ENCODE data around the gene MAVS. TPM values are rescaled to one million over a fixed set of nuclear protein-coding genes. Genes with fewer than 3 reads are reported as not detected.
"Not testable (repeated sequence)": the region's sequence is repeated elsewhere in the genome, so short reads cannot be mapped to it uniquely, and the experiment has no call there.

The MAVS gene
- total and polyA plus RNA-seq, 4 experiments from 2014 or later = 1.2 to 49.3 (median 26.8) TPM

DNA sequence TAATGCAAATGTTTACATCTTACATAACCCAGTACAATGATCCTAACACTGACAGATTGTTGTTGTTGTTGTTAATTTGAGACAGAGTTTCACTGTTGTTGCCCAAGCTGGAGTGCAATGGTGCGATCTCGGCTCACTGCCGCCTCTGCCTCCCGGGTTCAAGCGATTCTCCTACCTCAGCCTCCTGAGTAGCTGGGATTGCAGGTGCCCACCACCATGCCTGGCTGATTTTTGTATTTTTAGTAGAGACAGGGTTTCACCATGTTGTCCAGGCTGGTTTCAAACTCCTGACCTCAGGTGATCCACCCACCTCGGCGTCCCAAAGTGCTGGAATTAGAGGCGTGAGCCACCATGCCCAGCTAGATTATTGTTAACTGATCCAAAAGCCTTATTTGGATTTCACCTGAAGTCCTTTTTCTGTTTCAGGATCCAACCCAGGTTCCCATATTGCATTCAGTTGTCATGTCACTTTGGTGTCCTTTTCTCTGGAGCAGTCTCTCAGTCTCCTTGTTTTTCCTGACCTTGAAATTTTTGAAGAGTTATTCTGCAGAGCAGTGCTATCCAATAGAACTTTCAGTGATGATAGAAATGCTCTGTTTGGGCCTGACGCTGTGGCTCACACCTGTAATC, 2.5 kb upstream of the MAVS start:
- H3K27me3 ChIP-seq (ENCODE audit: insufficient read depth, low read length); H3K4me3 ChIP-seq (ENCODE audit: low read length in 2 of 2); H3K27ac ChIP-seq (ENCODE audit: low read depth, low read length); H3K36me3 ChIP-seq (ENCODE audit: insufficient read depth, low read length); DNase-seq; H3K36me3 Mint-ChIP-seq; H3K9me3 Mint-ChIP-seq; H3K9me3 ChIP-seq (ENCODE audit: control insufficient read depth in 1 of 2, low read length in 2 of 2); intact Hi-C loops (cut with micrococcal nuclease); H3K27me3 Mint-ChIP-seq: not testable (repeated sequence)
- peaks cover 27% of the 10 kb centered on the region for H3K4me1 ChIP-seq (ENCODE audit: insufficient read depth, low read length)
- Mint-ChIP-seq H3K4me1 (peaks cover 16 to 31% (median 19%) of the 10 kb centered on the region in 4 donors), H3K4me3 (peak overlapping the region in 1 of 8 donors; percentile 39), H3K27ac (peak overlapping the region in 1 of 7 donors; percentile 25)
- POLR2A ChIA-PET (ENCODE audit: partially characterized antibody) = interaction anchor here (0.6 to 1.8 kb wide), 2 partner anchors 9 to 24 kb away, joined by 3 to 7 read pairs; partner anchors contain the start of gene AP5S1
- CTCF ChIA-PET (ENCODE audit: partially characterized antibody) = interaction anchor here (0.9 to 2.5 kb wide), 5 partner anchors 9 to 68 kb away, joined by 3 to 9 read pairs (median 4); partner anchors contain the start of gene AP5S1

DNA sequence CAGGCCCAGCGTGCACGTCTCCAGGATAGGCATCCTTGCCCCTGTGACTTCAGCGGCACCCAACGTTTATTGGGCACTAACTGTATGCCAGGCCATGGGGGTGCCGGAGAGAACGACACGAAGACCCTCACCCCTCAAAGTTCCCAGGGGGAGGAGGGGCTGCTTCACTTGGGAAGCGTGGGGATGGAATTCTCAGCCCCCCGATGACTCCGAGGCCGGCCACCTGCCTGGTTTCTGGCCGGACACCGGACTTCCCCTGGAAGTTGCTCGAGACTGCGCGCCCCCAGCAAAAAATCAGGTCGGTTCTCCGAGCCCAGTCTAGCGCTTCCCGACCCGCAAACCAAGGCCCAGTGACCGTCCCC, 275 bp upstream of the MAVS start:
- no peaks in the 10 kb centered on the region for H3K27me3 ChIP-seq (ENCODE audit: insufficient read depth, low read length)
- H3K9me3 ChIP-seq (ENCODE audit: control insufficient read depth in 1 of 2, low read length in 2 of 2) = no peaks in the 10 kb centered on the region
- DNase-seq = peak in 2 of 5 donors; percentile 8 to 58
- peak overlapping the region; percentile 85 for H3K27ac ChIP-seq (ENCODE audit: low read depth, low read length)
- Mint-ChIP-seq H3K4me1 (peaks cover 20 to 38% (median 25%) of the 10 kb centered on the region in 4 donors), H3K27ac (peak overlapping the region; percentile 78 to 97 (median 92)), H3K9me3 (no peaks in the 10 kb centered on the region), H3K36me3 (no peaks in the 10 kb centered on the region), H3K27me3 (no peaks in the 10 kb centered on the region), H3K4me3 (peak overlapping the region; percentile 79 to 93 (median 92))
- ChIA-PET POLR2A (ENCODE audit: partially characterized antibody) (interaction anchor here (2.1 kb wide), 1 partner anchor 60 kb away, joined by 10 read pairs; the partner anchor contains the start of gene CENPB), CTCF (ENCODE audit: partially characterized antibody) (interaction anchor here (1.5 to 2.0 kb wide), 2 partner anchors 9 to 60 kb away, joined by 5 to 9 read pairs; partner anchors contain the start of gene CENPB)
- intact Hi-C loops (cut with micrococcal nuclease) = loop anchor here (1.0 to 2.0 kb wide), 3 partner anchors 26 to 60 kb away; partner anchors contain the start of genes AP5S1, CENPB and PANK2
- H3K4me1 ChIP-seq (ENCODE audit: insufficient read depth, low read length) = peaks cover 27% of the 10 kb centered on the region
- H3K36me3 ChIP-seq (ENCODE audit: insufficient read depth, low read length) = no peaks in the 10 kb centered on the region
- peak overlapping the region; percentile 45 to 92 for H3K4me3 ChIP-seq (ENCODE audit: low read length in 2 of 2)

DNA sequence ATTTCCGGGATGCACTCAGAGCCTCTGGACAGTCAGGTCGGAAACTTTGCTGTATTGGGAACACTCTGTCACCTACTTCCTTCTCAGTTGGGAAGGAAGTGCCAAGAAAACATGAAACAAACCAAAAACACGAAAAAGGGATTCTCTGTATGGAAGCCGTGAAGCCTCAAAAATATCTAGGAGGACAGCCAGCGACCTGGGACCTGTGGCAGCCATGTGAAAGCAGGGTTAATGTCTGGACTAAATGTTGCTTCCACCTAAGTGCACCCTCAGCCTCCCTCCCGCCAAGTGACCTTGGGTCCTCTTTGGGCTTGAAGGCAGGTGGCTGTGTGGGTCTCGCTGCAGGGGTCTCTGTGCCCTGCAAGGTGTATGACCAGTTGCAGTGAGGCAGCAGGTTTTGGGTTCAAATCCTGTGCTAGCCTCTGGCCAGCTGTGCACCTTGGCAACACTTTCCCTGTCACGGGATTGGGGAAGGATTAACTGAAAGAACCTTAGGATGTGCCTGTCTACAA, 851 bp downstream of the MAVS start:
- H3K27ac ChIP-seq (ENCODE audit: low read depth, low read length) = peak overlapping the region; percentile 85
- ChIA-PET CTCF (ENCODE audit: partially characterized antibody) (no interaction called here), POLR2A (ENCODE audit: partially characterized antibody) (interaction anchor here (1.0 kb wide), 1 partner anchor 27 kb away, joined by 4 read pairs; the partner anchor contains the start of gene AP5S1)
- H3K4me3 Mint-ChIP-seq = peak overlapping the region; percentile 79 to 93 (median 92)
- H3K36me3 Mint-ChIP-seq = no peaks in the 10 kb centered on the region
- intact Hi-C loops (cut with micrococcal nuclease) = loop anchor here (2.0 kb wide), 2 partner anchors 41 to 61 kb away; partner anchors contain the start of genes CENPB and PANK2
- no peaks in the 10 kb centered on the region for H3K9me3 Mint-ChIP-seq
- peaks cover 22 to 38% (median 25%) of the 10 kb centered on the region in 4 donors for H3K4me1 Mint-ChIP-seq
- peak in 2 of 5 donors; percentile 3 to 11 for DNase-seq
- peak overlapping the region; percentile 78 to 97 (median 93) for H3K27ac Mint-ChIP-seq
- H3K4me1 ChIP-seq (ENCODE audit: insufficient read depth, low read length) = peaks cover 27% of the 10 kb centered on the region
- no peaks in the 10 kb centered on the region for H3K9me3 ChIP-seq (ENCODE audit: control insufficient read depth in 1 of 2, low read length in 2 of 2)
- H3K4me3 ChIP-seq (ENCODE audit: low read length in 2 of 2) = peak overlapping the region; percentile 20 to 92
- H3K36me3 ChIP-seq (ENCODE audit: insufficient read depth, low read length) = no peaks in the 10 kb centered on the region
- no peaks in the 10 kb centered on the region for H3K27me3 Mint-ChIP-seq
- H3K27me3 ChIP-seq (ENCODE audit: insufficient read depth, low read length) = no peaks in the 10 kb centered on the region

DNA sequence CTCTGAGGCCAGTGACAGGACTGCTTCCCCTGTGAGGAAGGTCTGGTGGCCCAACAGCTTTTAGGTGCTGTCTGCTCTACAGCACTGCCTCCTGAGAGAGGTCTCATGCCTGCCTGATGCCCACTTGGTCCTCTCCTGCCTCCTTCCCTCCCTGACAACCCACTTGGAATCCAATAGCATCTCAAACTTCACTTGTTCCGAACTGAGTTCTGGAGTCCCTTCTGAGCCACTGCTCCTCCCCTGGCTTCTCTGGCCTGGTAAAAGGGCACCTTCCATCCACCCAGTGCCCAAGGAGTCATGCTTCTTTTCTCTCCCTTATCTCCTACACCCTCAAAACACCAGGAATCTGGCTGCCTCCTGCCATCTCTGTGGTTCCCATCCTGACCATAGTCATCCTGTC, 1.9 kb downstream of the MAVS start:
- Histone ChIP-seq H3K27ac (ENCODE audit: low read depth, low read length) (no peak overlapping the region), H3K36me3 (ENCODE audit: insufficient read depth, low read length) (no peaks in the 10 kb centered on the region), H3K27me3 (ENCODE audit: insufficient read depth, low read length) (no peaks in the 10 kb centered on the region), H3K4me1 (ENCODE audit: insufficient read depth, low read length) (peaks cover 27% of the 10 kb centered on the region), H3K9me3 (ENCODE audit: control insufficient read depth in 1 of 2, low read length in 2 of 2) (no peaks in the 10 kb centered on the region), H3K4me3 (ENCODE audit: low read length in 2 of 2) (no peak overlapping the region)
- Mint-ChIP-seq H3K9me3 (no peaks in the 10 kb centered on the region), H3K4me3 (peak overlapping the region; percentile 80 to 93 (median 92)), H3K27ac (peak overlapping the region; percentile 65 to 91 (median 79)), H3K4me1 (peaks cover 22 to 38% (median 25%) of the 10 kb centered on the region in 4 donors), H3K27me3 (no peaks in the 10 kb centered on the region), H3K36me3 (no peaks in the 10 kb centered on the region)
- intact Hi-C loops (cut with micrococcal nuclease) = no loop called here
- POLR2A ChIA-PET (ENCODE audit: partially characterized antibody) = no interaction called here
- CTCF ChIA-PET (ENCODE audit: partially characterized antibody) = interaction anchor here (0.9 to 1.3 kb wide), 3 partner anchors 32 to 96 kb away, joined by 3 to 5 read pairs (median 3); no protein-coding TSS in a partner anchor
- DNase-seq = no peak

DNA sequence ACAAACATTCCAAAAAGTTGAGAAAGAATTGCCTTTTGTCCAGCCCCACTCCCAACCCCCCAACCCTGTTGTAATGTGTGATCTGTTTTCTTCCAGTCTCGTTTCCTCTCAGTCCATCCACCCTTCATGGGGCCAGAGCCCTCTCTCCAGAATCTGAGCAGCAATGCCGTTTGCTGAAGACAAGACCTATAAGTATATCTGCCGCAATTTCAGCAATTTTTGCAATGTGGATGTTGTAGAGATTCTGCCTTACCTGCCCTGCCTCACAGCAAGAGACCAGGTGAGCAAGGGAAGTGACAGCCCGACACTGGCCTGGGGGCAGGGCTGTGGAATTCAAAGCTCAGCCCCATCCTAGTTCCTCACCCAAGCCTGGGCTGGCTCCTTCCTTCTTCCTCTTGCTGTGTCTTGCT, 7.8 kb downstream of the MAVS start:
- intact Hi-C loops (cut with micrococcal nuclease) = loop anchor here (2.0 kb wide), 2 partner anchors 34 to 60 kb away; partner anchors contain the start of gene AP5S1
- no peaks in the 10 kb centered on the region for H3K9me3 Mint-ChIP-seq
- ChIA-PET POLR2A (ENCODE audit: partially characterized antibody) (interaction anchor here (0.9 to 1.8 kb wide), 11 partner anchors 34 to 231 kb away, joined by 3 to 11 read pairs (median 5); partner anchors contain the start of genes ADISSP, AP5S1, CDC25B and CENPB), CTCF (ENCODE audit: partially characterized antibody) (interaction anchor here (0.7 to 4.4 kb wide), 32 partner anchors 9 to 446 kb away, joined by 3 to 61 read pairs (median 4); partner anchors contain the start of genes ADISSP, AP5S1, CDC25B and CENPB)
- no peak overlapping the region for H3K4me3 Mint-ChIP-seq
- Histone ChIP-seq H3K36me3 (ENCODE audit: insufficient read depth, low read length) (peaks cover 25% of the 10 kb centered on the region), H3K9me3 (ENCODE audit: control insufficient read depth in 1 of 2, low read length in 2 of 2) (no peaks in the 10 kb centered on the region), H3K4me1 (ENCODE audit: insufficient read depth, low read length) (peaks cover 10% of the 10 kb centered on the region), H3K4me3 (ENCODE audit: low read length in 2 of 2) (no peak overlapping the region), H3K27me3 (ENCODE audit: insufficient read depth, low read length) (no peaks in the 10 kb centered on the region), H3K27ac (ENCODE audit: low read depth, low read length) (no peak overlapping the region)
- no peak for DNase-seq
- H3K4me1 Mint-ChIP-seq = peaks cover 8 to 20% (median 9%) of the 10 kb centered on the region in 4 donors
- peak overlapping the region in 3 of 7 donors; percentile 22 to 62 (median 24) for H3K27ac Mint-ChIP-seq
- peaks cover 18 to 31% of the 10 kb centered on the region in 2 donors for H3K36me3 Mint-ChIP-seq
- no peaks in the 10 kb centered on the region for H3K27me3 Mint-ChIP-seq

DNA sequence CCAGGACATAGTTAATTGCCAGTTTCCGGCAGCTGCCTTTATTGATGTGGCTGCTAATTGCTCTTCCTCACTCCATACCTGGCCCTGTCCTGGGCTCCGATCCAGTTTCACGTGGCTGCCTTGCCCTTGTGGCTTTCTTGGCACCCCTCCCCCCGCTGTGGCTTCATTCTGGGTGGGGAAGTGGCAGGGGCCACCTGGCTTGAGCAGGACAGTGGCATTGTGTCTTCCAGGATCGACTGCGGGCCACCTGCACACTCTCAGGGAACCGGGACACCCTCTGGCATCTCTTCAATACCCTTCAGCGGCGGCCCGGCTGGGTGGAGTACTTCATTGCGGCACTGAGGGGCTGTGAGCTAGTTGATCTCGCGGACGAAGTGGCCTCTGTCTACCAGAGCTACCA, 10.8 kb downstream of the MAVS start:
- H3K27ac ChIP-seq (ENCODE audit: low read depth, low read length) = no peak overlapping the region
- H3K27me3 ChIP-seq (ENCODE audit: insufficient read depth, low read length) = no peaks in the 10 kb centered on the region
- no peak for DNase-seq
- intact Hi-C loops (cut with micrococcal nuclease) = no loop called here
- peaks cover 36% of the 10 kb centered on the region for H3K36me3 ChIP-seq (ENCODE audit: insufficient read depth, low read length)
- H3K36me3 Mint-ChIP-seq = peaks cover 30 to 46% of the 10 kb centered on the region in 2 donors
- peak overlapping the region in 1 of 7 donors; percentile 50 for H3K27ac Mint-ChIP-seq
- no peaks in the 10 kb centered on the region for H3K27me3 Mint-ChIP-seq
- peaks cover 10% of the 10 kb centered on the region for H3K4me1 ChIP-seq (ENCODE audit: insufficient read depth, low read length)
- no peak overlapping the region for H3K4me3 Mint-ChIP-seq
- H3K4me3 ChIP-seq (ENCODE audit: low read length in 2 of 2) = no peak overlapping the region
- POLR2A ChIA-PET (ENCODE audit: partially characterized antibody) = no interaction called here
- no peaks in the 10 kb centered on the region for H3K9me3 ChIP-seq (ENCODE audit: control insufficient read depth in 1 of 2, low read length in 2 of 2)
- peaks cover 5 to 16% (median 6%) of the 10 kb centered on the region in 4 donors for H3K4me1 Mint-ChIP-seq
- no peaks in the 10 kb centered on the region for H3K9me3 Mint-ChIP-seq
- CTCF ChIA-PET (ENCODE audit: partially characterized antibody) = interaction anchor here (1.1 to 4.4 kb wide), 6 partner anchors 12 to 228 kb away, joined by 3 to 38 read pairs (median 4); no protein-coding TSS in a partner anchor

DNA sequence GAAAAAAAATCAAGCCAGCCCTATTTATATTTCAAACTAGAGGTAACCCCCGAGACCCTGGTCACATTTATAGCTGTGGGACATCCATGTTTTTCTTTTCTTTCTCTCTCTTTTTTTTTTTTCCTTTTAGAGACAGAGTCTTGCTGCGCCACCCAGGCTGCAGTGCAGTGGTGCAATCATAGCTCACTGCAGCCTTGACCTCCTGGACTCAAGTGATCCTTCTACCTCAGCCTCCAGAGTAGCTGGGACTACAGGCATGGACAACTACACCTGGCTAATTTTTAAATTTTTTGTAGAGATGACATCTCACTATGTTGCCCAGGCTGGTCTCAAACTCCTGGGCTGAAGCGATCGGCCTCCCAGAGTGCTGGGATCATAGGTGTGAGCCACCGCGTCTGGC, 12.1 kb downstream of the MAVS start:
- H3K4me3 ChIP-seq (ENCODE audit: low read length in 2 of 2) = no peak overlapping the region
- POLR2A ChIA-PET (ENCODE audit: partially characterized antibody) = no interaction called here
- H3K36me3 ChIP-seq (ENCODE audit: insufficient read depth, low read length) = peaks cover 49% of the 10 kb centered on the region
- no peak overlapping the region for H3K27ac Mint-ChIP-seq
- peaks cover 10% of the 10 kb centered on the region for H3K4me1 ChIP-seq (ENCODE audit: insufficient read depth, low read length)
- intact Hi-C loops (cut with micrococcal nuclease) = no loop called here
- no peak overlapping the region for H3K4me3 Mint-ChIP-seq
- H3K36me3 Mint-ChIP-seq = peaks cover 42 to 59% of the 10 kb centered on the region in 2 donors
- no peaks in the 10 kb centered on the region for H3K27me3 ChIP-seq (ENCODE audit: insufficient read depth, low read length)
- H3K9me3 Mint-ChIP-seq = no peaks in the 10 kb centered on the region
- no peaks in the 10 kb centered on the region for H3K27me3 Mint-ChIP-seq
- DNase-seq = no peak
- H3K4me1 Mint-ChIP-seq = peaks cover 5 to 24% (median 6%) of the 10 kb centered on the region in 4 donors
- no peak overlapping the region for H3K27ac ChIP-seq (ENCODE audit: low read depth, low read length)
- CTCF ChIA-PET (ENCODE audit: partially characterized antibody) = interaction anchor here (0.7 to 1.6 kb wide), 3 partner anchors 9 to 226 kb away, joined by 3 to 5 read pairs (median 3); no protein-coding TSS in a partner anchor
- H3K9me3 ChIP-seq (ENCODE audit: control insufficient read depth in 1 of 2, low read length in 2 of 2) = no peaks in the 10 kb centered on the region

Data from CD4-positive, alpha-beta memory T cell (primary cell).